ENCODE data around the gene SOX1.

DNA sequence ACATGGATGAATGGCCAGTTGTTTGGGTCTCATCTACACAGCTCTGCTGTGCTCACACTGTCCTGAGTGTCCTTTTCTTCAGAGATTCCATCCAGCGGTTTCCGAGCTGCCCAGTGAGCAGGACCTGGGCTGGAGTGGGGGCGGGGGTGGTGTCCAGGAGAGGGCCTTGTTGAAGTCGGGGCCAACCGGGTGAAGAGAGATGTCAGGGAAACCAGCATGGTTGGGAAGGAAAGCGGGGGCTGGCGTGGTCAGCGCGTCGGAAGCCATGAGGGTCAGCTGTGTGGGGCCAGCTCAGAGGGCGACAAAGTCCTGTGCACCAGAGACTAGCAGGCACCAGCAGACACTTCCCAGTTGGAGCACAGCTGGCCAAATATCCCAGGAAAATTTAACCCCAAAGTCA lies 37.8 kb upstream of the SOX1 start:
- TF ChIP-seq EZH2 (IDR thresholded peaks at IDR 0.05; ENCODE audit: borderline replicate concordance) (no peak), EZH2phosphoT487 (IDR thresholded peaks at IDR 0.05; ENCODE audit: low read depth, severe bottlenecking, unreplicated experiment) (no peak)
- TF ChIP-seq, protein P1, sequence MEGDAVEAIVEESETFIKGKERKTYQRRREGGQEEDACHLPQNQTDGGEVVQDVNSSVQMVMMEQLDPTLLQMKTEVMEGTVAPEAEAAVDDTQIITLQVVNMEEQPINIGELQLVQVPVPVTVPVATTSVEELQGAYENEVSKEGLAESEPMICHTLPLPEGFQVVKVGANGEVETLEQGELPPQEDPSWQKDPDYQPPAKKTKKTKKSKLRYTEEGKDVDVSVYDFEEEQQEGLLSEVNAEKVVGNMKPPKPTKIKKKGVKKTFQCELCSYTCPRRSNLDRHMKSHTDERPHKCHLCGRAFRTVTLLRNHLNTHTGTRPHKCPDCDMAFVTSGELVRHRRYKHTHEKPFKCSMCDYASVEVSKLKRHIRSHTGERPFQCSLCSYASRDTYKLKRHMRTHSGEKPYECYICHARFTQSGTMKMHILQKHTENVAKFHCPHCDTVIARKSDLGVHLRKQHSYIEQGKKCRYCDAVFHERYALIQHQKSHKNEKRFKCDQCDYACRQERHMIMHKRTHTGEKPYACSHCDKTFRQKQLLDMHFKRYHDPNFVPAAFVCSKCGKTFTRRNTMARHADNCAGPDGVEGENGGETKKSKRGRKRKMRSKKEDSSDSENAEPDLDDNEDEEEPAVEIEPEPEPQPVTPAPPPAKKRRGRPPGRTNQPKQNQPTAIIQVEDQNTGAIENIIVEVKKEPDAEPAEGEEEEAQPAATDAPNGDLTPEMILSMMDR (IDR thresholded peaks at IDR 0.05; ENCODE audit: poor library complexity): no peak

Measured in hepatocyte (in vitro differentiated cells).